OCI-M2 (cell line): ENCODE results near the gene SUN5.
"Not testable (repeated sequence)": the region's sequence is repeated elsewhere in the genome, so short reads cannot be mapped to it uniquely, and the experiment has no call there.

ENCODE experiments used
- DNase-seq: peaks from one replicate; lab custom pipeline; 2025; ENCODE audit not compliant: unreplicated experiment; lab: John Stamatoyannopoulos, UW

Gene SUN5

DNA sequence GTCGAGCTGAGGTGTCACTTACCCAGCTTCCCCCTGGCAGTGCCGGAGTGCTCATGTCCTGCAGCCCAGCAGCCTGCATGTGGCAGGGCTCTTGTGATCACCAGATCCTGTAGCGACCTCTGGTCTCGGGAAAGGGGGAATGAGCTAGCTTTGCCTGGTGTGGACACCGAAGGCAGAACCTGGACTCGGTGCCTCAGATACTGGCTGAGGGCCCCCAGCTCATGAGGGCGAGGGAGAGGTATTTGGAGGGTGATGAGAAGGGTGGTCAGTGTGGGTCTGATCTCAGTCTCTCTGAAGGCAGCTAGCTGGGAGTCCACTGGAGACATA is 26.3 kb downstream of the SUN5 start:
- no peak for DNase-seq

DNA sequence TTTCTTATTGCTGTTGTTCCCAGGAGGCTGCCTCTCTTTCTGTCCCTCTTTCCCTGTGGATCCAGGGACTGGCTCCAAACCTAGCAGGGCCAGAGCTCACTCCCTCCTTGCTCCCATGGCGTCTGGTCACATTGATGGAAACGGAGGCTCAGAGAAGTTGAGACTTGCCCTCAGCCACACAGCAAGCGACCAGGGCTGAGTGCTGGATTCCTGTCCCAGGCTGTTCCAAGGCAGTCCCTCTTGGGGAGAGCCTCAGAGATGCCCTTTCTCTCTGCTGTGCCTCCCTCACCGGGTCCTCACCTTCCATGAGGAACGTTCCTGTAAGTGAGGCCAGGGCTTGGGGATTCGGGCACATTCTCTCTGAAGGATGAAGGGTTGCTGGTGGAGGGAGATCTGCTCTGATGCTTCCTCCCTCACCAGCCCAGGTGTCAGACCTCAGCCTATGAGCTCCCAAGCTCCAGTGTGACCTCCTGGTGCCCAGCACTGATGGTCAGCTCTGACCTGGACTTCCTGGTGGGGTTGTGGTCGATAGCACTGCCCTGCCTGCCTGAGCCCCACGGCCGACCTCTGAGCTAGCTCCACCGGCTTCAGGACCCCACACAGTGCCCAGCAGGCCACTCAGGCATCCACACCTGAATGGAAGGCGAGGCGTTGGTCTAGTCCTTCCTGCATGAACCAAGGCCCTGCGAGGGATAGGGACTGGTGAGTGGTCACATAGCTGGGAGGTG is 26.8 kb downstream of the SUN5 start:
- DNase-seq, result no peak

DNA sequence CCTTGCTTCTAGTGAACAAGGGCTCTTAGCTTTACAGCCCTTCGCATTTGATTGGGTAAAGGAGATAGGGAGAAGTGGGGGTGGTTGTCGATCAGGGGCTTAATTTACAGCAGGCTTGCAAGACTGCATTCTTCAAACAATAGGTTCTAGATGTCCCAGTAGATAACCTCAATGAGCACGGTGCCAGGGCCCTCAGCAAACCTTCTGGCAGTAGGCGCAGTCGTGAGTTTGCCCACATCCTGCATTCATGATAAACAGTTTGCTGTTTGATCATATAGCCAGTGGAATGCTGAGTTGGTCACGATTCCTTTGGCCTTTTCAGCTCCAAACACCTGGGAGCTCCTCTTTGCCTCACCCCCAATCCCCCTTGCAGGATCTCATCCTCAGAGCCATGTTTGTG is 27.5 kb downstream of the SUN5 start:
- DNase-seq, result no peak

DNA sequence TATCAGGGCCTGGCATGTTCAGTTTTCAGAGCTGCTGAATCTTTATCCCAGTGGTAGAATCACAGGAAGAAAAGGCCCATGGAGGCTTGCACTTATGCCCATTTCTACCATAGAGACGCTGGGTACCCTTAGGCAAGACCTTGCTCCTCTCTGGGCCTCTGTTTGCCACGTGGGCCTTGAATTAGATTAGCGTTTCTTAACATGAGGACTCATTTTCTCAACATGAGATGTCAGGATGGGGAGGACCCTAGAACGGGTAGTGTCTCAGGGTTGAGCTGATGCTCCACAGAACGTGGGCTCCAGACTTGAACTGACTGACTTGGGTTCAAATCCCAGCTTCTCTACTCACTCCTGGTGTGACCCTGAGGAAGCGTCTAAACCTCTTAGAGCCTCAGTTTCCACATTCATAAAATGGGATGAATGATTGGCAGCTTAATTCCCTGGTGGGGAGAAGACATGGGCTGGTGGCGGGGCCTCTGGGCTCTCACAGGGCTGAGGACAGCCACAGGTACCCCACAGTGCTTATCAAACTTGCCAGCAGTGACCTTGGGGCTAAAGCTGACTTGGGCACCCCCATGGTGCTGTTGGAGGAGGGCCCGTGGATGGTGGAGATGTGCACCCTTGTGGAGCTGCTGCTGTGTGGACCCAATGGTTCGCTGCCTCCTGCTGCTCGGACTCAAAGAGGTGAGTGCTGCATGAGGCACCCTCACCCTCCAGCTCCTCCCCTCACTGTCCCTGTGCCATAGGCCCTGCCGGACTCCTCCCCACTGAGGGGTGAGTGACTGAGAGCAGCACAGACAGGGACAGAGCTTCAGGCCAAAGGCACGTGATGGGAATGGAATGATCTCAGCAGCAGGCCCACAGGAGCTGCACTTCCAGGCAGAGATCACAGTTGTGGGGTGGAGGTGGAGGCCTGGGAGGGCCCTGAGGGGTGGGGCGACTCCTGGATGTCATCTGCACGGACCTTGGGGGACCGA is 28.2 kb downstream of the SUN5 start:
- no peak for DNase-seq

DNA sequence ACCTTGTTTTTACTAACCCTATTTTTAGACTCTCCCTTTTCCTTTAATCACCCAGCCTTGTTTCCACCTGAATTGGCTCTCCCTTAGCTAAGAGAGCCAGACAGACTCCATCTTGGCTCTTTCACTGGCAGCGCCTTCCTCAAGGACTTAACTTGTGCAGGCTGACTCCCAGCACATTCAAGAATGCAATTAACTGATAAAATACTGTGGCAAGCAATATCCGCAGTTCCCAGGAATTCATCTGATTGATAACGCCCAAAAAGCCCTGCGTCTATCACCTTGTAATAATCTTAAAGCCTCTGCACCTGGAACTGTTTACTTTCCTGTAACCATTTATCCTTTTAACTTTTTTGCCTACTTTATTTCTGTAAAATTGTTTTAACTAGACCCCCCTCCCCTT is 29.1 kb downstream of the SUN5 start:
- DNase-seq, result not testable (repeated sequence)

DNA sequence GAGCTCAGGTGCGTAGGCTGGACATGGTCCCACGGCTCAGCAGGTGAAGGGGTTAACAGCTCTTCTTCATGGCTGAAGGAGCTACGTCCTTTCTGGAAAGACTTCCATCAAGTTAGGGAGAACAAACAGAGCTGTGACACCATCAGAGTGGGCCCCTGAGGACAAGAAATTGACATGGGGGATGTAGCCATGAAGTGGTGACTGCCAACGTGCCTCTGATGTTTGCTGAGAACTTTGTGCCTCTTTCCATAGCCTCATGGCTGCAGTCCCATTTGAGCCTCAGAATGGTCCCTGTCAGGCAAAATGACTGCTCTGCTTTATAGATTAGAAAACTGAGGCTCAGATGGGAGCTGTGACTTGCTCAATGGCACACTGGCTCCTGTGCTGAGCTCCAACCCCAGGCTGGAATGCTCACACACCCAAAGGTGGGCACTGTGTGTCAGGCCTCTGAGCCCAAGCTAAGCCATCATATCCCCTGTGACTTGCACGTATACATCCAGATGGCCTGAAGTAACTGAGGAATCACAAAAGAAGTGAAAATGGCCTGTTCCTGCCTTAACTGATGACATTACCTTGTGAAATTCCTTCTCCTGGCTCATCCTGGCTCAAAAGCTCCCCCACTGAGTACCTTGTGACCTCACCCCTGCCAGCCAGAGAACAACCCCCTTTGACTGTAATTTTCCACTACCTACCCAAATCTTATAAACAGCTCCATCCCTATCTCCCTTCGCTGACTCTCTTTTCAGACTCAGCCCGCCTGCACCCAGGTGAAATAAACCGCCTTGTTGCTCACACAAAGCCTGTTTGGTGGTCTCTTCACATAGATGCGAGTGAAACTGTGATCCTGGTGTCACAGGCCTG is 29.8 kb downstream of the SUN5 start:
- not testable (repeated sequence) for DNase-seq

DNA sequence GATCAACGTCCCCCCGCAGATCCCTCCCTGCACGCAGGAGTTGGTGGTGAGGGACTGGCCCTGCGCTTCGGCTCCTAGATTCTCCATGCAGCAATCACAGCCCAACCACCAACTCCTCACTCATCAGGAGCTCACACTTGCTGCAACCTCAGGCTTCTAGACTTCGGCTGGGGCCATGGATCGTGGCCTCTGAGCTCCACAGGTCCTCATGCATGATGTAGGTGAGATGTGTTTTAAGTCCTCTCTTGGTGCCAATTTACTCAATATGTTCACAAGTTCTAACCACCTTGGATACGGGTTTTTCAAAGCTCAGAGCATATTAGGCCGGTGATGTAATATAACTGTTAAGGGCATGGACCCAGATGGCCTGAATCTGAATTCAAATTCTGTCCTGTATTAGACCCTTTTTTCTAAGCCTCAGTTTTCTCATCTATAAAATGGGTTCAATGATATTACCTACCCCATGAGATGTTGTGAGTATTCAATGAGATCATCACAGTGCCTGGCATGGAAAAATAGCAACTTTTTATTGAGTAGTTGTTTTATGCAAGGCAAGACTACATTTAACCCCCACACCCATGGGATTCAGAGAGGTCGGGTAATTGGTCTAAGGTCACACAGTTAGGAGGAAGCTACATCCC is 31.0 kb downstream of the SUN5 start:
- no peak for DNase-seq

DNA sequence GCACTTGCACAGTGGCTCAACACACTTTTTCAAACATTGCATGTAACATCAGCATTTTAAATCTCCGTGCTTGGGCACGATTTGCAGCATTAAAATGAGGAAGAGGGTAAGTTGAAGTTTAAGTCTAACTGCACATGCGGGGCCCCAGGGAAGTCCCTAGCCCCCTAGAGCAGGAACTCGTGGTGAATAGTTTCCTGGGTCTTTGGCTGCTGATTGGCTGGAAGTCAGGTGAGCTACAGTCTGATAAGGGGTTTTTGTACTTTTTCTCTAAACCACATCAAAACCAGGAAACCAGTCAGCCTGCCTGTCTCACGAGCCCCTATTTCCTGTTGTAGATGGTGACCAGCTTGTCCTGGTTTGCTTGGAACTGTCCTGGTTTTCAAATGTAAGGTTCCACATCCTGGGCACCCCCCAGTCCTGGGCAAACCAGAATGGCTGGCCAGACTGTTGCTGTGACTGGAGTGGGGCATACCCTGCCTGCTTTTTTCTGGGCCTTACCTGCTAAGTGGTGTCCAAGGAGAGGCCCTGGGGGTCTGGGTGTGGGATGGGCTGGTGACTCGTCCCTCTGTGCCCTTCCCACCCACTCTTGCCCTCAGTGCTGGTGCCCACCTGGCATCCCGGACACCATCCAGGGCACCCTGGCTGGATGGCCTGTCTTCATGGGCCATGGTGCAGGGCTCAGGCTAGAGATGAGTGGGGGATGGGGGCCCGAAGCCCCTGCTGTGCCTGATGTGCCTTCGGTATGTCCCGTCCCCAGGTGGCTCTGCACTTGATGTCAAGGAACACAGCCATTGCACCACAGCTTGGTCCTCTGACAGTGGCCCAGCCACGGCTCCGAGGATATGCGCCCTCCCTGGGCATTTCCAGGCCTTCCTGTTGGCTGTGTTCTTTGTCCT is 31.8 kb downstream of the SUN5 start:
- no peak for DNase-seq

DNA sequence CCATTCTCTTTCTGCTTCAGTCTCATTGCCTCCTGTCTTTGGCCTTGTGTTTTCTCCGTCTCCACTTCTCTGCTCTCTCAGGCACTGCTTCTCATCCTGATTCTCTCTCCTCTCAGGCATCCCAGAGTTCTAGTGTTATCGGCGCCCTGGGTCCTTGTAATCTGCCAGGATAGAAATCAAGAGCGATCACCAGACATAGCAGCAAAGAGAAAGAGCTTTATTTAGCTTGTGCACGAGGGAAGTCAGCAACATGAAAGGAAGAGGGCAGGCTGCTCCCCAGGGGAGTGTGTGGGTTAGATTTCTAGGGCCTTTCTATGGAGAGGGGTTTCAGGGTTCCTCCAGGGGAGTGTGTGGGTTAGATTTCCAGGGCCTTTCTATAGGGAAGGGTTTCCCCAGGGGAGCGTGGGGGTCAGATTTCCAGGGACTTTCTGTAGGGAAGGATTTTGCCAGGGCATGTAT is 32.5 kb downstream of the SUN5 start:
- DNase-seq, result no peak

DNA sequence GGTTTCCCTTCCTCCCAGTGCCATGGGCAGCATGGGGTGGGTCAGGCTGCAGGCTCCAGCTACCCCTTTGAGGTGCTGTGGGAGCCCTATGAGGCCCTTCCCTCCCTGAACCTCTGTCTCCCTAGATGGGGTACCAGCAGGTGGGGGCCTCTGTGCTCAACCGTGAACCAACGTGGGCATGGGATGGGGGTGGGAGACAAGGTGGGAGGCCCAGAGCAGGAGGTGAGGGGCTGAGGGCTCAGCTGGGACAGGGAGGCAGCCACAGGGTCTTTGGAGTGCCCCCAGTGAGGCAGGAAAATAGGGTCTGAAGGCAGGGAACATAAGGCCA is 33.3 kb downstream of the SUN5 start:
- no peak for DNase-seq

DNA sequence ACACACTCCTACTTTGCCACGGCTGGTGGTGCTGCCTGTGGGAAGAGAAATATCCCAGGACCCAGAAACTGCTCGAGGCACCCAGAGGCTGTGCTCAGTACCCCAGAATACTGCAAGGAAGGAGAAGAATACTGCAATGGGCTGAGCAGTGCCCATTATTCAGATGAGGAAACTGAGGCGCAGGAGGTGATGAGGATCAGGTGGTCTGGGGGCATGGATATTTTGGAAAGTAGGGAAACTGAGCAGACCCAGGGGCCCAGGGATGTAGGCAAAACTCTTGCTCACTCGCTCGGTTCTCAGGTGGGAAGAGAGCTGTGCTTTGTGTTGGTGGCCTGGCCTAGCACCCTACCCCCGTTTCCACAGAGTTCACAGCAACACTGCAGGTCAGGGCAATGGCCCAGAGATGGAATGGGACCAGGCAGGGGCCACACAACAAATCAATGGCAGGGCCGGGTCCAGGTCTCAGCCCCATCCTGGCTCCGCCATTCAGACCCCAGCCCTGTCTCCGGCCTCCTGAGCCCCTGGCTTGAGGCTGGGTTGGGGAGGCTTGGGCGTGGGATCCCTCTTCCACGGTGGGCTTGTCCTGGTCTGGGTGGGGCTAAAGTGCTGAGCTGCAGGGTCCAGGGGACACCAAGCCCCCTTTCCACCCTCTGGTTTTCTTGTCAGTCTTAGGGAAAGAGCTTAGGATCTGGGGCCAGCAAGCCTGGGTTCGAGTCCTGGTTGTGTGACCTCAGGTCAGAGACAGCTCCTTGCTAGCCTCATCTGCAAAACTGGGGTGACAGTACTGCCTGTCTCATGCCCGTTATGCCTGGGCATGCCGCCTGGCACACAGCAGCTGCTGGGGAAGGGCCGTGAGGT is 33.9 kb downstream of the SUN5 start:
- DNase-seq, result no peak

DNA sequence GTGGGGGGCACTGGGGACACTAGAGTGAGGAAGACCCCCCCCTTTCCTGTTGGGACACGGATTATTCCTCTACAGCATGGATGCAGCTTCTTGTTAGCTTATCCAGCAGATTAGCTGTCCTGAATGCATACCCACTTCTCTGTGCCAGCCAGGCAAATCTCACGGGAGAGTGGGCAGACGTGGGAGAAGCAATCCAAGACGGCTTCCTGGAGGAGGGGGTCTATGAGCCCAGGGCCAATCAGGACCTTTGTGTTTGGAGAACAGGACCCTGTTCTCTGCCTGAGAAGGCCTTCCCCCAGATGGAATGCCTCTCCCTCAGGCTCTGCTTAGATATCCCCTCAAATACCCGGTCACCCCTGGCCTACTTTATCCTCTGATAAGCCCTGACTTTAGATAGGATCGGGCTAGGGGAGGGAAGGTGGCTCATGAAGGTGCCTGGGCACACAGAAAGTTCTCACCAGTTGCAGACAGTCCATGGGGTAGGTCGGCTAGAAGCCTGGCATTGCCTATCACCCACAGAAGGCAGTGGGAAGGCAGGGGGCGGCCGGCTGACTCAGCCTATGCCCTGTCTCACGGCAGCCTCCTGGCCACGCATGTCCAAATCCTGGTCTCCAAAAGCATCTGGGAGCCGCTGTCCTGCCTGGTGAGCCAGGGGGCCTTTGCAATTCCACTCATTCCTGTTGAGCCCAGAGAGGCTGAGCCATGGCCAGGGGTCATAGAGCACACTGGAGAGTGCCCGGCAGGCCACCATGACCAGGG is 34.7 kb downstream of the SUN5 start:
- no peak for DNase-seq

DNA sequence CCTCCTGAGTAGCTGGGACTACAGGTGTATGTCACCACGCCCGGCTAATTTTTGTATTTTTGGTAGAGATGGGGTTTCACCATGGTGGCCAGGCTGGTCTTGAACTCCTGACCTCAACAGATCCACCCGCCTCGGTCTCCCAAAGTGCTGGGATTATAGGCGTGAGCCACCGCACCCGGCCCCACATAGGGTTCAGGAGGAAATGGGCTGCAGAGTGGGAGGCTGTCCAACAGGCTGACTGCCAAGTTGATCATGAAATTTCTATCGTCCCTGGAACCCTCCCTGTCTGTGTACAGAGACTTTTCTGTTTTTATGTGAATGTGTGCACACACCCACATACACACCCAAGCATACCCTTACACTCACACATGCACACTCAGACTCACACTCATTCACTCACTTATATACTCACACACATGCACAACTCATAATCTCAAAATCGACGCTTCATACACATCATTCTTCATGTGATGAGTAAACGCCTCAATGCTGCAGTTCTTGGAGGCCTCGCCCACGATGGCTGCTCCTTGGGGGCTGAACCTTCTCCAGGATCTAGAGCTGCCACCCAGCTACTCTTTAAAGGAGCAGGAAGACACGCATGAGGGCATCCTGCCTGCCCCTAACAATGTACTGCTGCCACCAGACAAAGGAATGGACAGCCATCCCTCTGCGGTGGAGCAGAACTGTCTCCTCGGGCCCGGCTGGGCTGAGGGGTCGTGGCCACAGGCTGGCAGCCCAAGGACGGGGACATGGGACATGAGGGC is 35.6 kb downstream of the SUN5 start:
- no peak for DNase-seq

DNA sequence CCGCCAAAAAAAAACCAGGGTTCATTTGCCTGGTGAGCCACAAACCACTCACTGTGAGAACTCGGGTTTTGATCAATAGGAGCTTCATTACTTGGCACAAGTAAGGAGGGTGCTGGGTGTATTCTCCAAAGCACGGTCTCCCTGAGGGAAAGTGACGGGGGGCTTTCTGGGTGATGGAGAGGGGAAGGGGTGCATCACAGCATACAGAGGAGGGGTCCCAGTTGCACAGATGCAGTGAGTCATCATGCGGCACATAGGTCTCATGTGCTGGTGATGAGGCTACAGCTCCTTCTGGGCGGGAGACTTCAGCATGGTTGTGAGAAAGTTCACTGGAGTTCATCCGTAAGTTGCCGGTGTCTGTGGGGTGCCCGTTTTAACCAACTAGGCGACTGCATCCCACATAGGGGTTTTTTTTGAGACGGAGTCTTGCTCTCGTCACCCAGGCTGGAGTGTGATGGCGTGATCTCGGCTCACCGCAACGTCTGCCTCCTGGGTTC is 36.2 kb downstream of the SUN5 start:
- DNase-seq, result no peak

DNA sequence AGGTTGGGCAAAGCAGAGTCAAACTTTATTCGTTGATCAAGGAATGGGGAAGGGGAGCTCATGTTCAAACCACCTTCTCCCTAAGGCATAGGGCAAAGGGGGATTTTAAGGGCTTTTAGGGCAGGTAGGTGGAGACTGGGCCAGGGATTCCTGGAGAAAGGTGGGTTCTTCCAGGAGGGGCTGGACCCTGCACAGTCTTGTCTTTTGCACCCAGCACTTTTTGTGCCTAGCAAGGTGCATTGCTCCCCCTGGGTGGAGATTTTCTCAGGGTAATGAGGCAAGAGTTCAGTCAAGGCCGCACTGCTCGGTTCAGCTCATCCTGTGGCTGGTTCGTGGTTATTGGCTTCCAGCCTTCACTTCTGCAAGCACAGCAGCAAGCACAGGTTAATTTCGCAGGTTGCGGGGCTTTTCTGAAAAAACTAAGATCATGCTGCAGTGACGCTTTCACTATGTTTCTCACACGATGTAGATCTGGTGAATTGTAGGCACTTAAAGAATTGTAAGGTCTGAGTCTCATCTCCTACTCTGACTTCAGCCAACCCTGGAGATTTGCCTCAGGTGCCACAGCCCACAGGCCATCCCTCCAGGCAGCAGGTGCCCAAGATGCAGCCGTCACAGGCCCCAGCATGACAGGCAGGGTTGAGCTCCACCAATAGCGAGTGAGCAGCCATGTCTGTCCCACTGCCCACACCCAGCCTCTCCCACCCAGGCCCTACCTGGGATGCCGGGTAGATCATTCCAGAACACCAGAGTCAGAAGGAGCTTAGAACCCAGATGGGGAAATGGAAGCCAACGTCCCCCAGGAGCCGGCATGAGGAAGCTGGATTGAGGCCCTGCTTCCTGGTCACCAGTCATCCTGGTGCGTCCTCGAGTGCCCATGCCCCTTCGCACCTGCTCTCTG is 37.1 kb downstream of the SUN5 start:
- no peak for DNase-seq

DNA sequence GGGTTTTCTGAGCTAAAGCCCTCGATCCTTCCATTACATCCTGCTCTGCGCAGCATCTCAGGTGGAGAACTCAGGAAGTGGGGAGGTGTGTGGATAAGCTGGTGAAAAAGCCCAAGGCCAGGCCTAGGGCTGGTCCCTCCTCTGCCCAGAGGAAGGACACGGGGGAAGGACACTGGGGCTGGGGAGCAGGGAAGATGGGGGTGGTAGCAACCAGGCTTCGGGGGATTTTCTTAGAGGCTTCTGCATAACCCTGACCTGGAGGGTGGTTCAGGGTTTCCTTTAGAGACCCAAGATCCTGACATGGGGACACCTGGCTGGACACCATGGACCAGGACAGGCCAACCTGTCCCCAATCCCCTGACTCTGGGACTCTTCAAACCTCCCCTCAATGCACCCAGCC is 37.9 kb downstream of the SUN5 start:
- no peak for DNase-seq
